NCI-H345 (cell line): ENCODE measurements around the gene SOAT2.

Experiments
- DNase-seq: peaks from one replicate; lab custom pipeline; 2025; lab: John Stamatoyannopoulos, UW

Gene SOAT2, protein sequence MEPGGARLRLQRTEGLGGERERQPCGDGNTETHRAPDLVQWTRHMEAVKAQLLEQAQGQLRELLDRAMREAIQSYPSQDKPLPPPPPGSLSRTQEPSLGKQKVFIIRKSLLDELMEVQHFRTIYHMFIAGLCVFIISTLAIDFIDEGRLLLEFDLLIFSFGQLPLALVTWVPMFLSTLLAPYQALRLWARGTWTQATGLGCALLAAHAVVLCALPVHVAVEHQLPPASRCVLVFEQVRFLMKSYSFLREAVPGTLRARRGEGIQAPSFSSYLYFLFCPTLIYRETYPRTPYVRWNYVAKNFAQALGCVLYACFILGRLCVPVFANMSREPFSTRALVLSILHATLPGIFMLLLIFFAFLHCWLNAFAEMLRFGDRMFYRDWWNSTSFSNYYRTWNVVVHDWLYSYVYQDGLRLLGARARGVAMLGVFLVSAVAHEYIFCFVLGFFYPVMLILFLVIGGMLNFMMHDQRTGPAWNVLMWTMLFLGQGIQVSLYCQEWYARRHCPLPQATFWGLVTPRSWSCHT

DNA sequence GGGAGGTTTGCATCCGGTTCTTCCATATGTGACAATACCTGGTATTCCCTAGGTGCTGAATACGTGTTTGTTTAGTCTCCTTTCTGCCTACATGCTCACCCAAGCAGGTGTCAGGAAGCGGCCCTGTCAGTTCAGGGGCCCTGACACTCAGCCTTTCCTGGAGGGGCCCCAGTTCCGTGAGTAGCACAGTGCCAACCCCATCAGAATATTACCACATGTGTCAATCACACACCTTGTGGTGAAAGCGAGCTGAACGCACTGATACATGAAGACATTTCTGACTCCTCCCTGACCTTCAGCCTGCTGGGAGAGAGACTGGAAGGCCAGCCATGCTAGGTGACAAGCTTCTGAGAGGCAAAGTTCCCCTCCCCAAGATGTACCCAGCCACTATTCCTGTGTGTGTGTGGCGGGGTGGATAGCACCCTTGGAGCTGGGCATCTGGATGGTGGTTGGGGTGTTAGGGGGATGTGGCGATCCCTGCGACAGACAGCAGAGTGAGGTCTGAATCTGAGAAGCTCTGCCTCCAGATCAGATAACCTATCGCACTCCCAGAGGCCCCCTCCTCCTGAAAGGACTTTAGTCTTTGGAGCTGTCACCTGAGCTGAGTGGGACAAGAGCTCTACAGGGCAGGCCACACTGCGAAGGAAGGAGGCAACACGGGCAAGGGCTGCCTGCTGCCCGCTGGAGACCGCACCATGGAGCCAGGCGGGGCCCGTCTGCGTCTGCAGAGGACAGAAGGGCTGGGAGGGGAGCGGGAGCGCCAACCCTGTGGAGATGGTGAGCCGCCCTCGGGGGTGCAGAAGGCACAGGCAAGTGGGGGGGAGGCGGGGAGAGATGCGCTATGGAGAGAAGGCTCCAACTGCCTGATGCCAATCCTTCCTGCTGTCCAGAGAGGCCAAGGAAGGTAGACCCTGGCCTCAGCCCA, at the start of gene SOAT2:
SOAT2 (plus strand) TSS at position 604 of the 925 bp plus-strand sequence; CDS start at position 696, 92 bp downstream.
- DNase-seq, result no peak

DNA sequence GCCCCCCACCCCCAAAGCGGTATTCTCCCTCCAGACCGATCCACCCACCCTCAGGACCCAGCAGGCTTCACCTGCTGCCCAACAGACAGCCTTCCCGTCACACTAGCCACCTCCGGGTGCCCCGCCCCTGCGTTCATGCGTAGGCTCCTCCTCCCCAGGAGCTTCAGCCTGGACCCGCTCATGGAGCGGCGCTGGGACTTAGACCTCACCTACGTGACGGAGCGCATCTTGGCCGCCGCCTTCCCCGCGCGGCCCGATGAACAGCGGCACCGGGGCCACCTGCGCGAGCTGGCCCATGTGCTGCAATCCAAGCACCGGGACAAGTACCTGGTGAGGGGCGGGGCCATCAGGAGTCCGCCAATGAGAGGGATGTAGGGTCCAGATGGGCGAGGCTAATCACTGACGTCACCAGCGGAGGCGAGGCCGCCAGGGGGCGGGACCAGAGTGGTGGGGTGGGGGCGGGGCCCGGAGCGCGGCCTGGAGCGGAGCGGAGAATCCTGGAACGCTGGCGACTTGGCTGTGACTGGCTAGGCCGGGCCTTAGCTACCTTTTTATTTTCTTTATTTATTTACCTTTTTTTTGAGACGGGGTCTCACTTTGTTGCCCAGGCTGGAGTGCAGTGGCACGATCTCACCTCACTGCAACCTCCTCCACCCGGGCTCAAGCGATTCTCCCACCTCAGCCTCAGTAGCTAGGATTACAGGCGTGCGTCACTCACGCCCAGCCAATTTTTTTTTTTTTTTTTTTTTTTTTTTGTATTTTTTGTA, 49.0 kb upstream of the SOAT2 start:
- DNase-seq, result peak; percentile 96

DNA sequence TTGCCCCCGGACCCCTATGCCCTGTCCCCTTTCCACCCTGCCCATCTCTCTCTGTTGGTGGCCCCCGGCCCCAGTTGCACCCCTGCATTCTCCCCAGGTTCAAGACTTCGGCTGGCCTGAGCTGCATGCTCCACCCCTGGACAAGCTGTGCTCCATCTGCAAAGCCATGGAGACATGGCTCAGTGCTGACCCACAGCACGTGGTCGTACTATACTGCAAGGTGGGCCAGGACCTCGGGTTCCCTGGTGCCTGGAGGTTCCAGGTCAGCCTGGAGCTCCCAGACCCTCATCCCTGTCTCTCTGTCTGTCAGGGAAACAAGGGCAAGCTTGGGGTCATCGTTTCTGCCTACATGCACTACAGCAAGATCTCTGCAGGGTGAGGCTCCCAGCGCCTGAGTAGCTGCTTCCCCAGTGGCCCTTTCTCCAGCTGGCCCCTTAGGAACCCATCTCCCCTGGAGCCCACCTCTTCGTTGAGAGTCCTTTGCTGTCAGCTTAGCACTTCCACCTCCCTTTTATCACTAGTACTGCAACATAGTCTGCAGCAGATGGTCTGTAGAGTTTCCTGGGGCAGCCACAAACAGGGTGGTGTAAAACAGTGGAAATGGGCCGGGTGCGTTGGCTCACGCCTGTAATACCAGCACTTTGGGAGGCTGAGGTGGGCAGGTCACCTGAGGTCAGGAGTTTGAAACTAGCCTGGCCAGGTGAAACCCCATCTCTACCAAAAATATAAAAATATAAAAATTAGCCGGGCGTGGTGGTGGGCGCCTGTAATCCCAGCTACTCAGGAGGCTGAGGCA, 47.6 kb upstream of the SOAT2 start:
- no peak for DNase-seq

DNA sequence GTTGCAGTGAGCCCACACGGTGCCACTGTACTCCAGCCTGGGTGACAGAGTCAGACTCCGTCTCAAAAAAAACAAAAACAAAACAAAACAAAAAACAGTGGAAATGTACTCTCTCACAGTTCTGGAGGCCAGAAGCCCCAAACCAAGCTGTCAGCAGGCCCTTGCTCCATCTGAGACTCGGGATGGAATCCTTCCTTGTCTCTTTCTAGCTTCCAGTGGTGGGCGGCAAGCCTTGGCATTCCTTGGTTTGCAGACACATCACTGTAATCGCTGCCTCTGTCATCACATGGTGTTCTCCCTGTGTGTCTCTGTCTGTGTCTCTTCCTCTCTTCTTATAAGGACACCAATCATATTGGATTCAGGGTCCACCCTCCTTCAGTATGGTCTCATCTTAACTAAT, 47.0 kb upstream of the SOAT2 start:
- DNase-seq, result no peak

DNA sequence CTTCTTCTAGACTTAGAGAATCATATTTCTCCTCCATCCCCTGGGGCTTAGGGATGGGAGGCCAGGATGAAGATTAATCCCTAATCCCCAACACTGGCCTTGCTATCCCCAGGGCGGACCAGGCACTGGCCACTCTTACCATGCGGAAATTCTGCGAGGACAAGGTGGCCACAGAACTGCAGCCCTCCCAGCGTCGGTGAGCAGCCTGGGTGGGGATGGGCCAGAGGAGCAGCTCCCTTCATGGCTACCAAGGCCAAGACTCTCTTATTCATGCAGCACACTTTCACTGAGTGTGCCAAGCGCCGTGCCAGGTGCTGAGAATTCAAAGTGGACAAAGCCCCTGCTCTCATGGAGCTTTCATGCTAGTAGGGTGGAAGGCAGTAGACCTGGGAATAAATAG, 46.4 kb upstream of the SOAT2 start:
- no peak for DNase-seq

DNA sequence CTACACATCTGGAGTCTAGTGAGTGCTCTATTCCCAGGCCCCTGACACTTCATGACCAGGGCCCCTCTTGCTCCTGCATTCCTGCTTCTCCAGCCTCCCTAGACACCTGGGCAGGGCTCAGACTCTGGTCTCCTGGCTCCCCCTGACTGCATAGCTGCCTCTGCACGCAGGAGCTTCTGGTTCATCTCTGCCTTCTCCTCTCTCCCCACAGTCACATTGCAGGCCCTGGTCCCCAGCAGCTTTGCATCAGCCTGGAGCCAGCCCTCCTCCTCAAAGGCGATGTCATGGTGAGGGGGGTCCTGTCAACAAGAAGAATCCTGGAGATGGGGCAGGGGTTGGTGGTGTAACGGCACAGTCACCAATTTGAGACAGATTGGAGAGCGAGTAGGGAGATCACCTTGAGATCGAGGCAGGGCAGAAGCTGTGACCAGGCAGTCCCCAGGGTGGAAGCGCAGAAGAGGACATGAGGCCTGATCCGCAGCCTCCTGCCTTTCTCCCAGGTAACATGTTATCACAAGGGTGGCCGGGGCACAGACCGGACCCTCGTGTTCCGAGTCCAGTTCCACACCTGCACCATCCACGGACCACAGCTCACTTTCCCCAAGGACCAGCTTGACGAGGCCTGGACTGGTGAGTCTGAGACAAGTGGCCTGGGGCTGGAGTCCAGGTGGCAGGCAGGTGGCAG, 45.3 kb upstream of the SOAT2 start:
- no peak for DNase-seq

DNA sequence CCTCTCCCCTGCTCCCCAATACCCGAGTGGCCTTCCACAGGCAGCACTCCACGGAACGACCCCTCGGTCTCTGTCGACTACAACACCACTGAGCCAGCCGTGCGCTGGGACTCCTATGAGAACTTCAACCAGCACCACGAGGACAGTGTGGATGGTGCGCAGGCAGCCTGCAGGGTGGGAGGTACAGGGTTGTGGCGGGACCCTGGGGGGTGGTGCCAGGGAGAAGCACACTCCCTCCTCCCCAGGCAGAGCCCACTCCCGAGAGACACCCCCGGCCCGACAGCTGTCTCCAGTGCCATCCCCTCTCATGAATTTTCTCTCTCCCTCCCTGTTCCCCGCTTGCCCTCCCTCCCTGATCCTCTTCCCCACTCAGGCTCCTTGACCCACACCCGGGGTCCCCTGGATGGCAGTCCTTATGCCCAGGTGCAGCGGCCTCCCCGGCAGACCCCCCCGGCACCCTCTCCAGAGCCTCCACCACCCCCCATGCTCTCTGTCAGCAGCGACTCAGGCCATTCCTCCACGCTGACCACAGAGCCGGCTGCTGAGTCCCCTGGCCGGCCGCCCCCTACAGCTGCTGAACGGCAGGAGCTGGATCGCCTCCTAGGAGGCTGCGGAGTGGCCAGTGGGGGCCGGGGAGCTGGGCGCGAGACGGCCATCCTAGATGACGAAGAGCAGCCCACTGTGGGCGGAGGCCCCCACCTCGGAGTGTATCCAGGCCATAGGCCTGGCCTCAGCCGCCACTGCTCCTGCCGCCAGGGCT, 44.4 kb upstream of the SOAT2 start:
- DNase-seq, result no peak

DNA sequence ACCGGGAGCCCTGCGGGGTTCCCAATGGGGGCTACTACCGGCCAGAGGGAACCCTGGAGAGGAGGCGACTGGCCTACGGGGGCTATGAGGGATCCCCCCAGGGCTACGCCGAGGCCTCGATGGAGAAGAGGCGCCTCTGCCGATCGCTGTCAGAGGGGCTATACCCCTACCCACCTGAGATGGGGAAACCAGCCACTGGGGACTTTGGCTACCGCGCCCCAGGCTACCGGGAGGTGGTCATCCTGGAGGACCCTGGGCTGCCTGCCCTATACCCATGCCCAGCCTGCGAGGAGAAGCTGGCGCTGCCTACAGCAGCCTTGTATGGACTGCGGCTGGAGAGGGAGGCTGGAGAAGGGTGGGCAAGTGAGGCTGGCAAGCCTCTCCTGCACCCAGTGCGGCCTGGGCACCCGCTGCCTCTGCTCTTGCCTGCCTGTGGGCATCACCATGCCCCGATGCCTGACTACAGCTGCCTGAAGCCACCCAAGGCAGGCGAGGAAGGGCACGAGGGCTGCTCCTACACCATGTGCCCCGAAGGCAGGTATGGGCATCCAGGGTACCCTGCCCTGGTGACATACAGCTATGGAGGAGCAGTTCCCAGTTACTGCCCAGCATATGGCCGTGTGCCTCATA, 43.7 kb upstream of the SOAT2 start:
- no peak for DNase-seq

DNA sequence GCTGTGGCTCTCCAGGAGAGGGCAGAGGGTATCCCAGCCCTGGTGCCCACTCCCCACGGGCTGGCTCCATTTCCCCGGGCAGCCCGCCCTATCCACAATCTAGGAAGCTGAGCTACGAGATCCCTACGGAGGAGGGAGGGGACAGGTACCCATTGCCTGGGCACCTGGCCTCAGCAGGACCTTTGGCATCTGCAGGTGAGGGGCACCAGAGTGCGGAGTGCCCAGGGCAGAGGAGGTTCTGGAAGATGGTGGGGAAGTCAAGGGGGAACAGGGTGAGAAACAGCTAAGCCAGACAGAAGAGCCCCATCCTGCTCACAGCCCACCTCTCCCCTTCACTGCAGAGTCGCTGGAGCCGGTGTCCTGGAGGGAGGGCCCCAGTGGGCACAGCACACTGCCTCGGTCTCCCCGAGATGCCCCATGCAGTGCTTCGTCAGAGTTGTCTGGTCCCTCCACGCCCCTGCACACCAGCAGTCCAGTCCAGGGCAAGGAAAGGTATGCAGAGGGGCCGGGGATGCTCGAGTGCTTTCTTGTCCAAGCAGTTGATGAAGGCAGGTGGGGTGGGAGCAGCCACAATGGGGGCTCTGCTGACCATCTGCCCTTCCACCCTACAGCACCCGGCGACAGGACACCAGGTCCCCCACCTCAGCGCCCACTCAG, 43.1 kb upstream of the SOAT2 start:
- no peak for DNase-seq

DNA sequence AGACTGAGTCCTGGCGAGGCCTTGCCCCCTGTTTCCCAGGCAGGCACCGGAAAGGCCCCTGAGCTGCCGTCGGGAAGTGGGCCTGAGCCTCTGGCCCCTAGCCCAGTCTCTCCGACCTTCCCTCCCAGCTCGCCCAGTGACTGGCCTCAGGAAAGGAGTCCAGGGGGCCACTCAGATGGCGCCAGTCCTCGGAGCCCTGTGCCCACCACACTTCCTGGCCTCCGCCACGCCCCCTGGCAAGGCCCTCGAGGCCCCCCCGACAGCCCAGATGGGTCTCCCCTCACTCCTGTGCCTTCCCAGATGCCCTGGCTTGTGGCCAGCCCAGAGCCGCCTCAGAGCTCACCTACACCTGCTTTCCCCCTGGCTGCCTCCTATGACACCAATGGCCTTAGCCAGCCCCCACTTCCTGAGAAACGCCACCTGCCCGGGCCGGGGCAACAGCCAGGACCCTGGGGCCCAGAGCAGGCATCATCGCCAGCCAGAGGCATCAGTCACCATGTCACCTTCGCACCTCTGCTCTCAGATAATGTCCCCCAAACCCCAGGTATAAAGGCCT, 42.5 kb upstream of the SOAT2 start:
- peak; percentile 62 for DNase-seq

DNA sequence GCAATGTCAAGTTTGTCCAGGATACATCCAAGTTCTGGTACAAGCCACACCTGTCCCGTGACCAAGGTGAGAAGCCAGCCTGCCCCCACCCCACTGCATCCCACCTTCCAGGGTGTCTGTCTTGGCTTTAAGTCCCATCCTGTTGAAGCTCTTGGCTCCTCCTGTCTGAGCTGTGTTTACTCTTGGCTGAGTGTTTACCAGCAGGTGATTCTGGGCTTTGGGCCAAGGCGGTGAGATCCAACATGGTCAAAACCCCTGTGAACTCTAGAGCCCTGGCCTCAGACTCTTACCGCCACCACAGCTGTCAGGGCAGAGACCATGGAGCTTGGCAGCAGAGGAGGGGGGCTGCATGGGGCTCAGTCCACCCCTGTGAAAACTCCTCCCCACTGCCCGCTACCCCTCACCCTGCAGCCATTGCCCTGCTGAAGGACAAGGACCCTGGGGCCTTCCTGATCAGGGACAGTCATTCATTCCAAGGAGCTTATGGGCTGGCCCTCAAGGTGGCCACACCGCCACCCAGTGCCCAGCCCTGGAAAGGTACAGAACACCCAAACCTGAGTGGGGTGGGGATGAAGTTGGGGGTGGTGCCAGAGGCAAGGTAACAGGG, 41.8 kb upstream of the SOAT2 start:
- DNase-seq, result peak; percentile 87

DNA sequence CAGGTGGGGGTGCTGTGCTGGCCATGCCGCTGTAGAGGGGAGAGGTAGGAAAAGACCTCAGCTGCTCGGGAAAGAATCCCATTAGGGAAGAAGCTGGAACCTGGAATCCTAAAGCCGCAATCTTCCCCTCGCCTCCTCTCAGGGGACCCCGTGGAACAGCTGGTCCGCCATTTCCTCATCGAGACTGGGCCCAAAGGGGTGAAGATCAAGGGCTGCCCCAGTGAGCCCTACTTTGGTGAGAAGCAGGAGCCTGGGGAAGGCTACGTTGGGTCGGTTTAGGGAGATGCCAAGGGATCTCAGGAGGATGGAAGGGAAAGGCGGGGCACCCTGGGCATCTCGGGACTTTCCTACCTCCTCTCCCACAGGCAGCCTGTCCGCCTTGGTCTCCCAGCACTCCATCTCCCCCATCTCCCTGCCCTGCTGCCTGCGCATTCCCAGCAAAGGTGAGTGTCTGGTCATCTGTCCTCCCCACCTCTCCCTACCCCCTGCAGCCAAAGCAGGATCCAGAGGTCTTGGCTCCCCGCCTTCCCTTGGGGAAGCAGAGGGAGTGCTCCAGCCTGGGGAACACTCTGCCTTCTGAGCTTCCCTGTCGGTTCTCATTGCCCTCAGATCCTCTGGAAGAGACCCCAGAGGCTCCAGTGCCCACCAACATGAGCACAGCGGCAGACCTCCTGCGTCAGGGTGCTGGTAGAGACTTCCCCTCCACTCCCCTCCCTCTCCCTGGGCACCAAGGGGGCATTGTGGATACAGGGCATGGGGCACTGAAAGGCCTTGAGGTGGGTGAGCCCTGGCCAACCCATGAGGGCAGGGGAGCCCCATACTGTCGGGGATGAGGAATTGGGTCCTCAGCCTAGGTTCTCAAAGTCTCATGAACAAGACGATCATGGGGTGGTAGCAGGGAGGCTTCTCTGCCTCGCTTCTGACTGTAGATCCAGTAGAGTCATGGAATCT, 41.0 kb upstream of the SOAT2 start:
- DNase-seq, result no peak

DNA sequence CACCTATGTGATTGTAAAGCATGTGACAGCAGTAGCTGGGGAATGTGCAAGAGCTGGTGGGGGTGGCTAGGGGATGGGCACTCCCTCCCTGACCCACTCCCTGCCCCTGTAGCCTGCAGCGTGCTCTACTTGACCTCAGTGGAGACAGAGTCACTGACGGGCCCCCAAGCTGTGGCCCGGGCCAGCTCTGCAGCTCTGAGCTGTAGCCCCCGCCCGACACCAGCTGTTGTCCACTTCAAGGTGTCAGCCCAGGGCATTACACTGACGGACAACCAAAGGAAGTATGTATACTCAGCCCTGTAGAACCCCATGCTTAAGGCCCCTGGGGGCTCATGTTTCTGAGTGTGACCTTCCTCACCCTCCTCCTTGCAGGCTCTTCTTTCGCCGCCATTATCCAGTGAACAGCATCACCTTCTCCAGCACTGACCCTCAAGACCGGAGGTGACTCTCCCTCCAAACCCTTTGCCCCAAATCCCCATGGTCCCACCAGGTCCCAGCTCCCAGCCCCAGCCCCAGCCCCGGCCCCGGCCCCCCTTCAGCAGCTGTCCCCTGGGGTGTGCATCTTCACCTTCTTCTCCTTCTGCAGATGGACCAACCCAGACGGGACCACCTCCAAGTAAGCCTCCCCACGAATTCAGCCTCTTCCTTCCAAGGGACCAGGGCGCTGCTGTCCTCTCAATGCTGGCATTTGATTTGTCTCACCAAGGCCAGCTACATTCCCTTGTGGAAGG, 40.1 kb upstream of the SOAT2 start:
- DNase-seq, result no peak

DNA sequence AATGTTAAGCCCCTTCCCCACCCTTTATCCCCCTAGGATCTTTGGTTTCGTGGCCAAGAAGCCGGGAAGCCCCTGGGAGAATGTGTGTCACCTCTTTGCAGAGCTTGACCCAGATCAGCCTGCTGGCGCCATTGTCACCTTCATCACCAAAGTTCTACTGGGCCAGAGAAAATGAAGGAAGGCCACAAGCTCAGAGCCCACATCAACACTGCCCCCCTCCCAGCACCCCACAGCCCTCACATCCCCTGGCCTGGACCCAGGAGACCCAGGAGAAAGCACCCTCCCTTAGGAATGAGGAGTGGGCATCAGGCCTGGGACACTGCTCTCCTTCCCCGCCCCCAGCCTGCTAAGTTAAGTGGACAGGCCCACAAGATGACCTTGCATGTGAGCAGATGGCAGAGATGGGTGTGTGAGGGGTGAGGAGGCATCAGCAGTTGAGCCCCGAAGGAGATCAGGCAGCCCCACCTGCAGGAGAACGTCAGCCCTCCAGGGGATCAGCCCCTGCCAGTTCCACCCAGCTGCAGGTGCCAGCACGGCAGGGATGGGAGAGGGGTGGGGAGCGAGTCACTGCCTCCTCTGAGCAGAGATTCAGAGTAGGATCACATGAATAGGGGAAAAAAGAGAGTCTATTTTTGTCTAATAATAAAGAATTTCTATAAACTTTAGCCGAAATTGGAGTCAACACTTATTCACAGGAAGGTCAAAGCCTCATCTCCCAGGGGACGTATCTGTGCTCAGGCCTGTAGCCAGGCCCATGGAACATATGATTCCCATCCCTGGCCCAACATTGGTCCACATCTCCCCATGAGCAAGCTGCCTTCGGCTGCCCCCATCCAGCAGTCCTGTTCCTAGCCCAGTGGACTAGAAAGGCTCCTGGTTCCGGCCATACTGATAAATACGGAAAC, 39.3 kb upstream of the SOAT2 start:
- DNase-seq, result peak; percentile 62
